HT1080 (cell line): ENCODE measurements around the gene CGNL1. TPM values are rescaled to one million over a fixed set of nuclear protein-coding genes. Genes with fewer than 3 reads are reported as not detected.

Experiments used
- DNase-seq: peaks from one replicate; pipeline ENCODE4 v3.0.0-alpha.2; 2015; ENCODE audit warnings: low read depth
- polyA plus RNA-seq, 2 experiments: library from polyadenylated mRNA; depleted of rRNA; stranded (reverse); fragments of >200 nt; gene quantifications; 2 replicates each; pipeline ENCODE4 v1.2.3, GENCODE V29; 2015
- total RNA-seq: library from RNA; depleted of rRNA; stranded (reverse); fragments of >200 nt; shearing (Covaris generic); gene quantifications from 2 replicates; pipeline ENCODE4 v1.2.3, GENCODE V29; 2014; rRNA removed

Gene CGNL1
- 1.5 and 2.3 TPM in 2 replicates for total RNA-seq
- polyA plus RNA-seq (2015; cell fraction: cytosol; rRNA removed), result 1.9 TPM in 2 replicates
- polyA plus RNA-seq (2015; cell fraction: nucleus; rRNA removed), result 4.4 and 4.8 TPM in 2 replicates

- no peak for DNase-seq
These were observed at the start of gene CGNL1 for GRCh38 chr15:57375827-57376695. Gene CGNL1 (plus strand): TSS chr15:57376505. CDS start chr15:57438000, 61,495 bp downstream.

GRCh38 chr15:57327985-57328471, 48.3 kb upstream of the CGNL1 start:
- peak; percentile 92 for DNase-seq

- DNase-seq, result no peak
These were observed 47.8 kb upstream of the CGNL1 start for GRCh38 chr15:57328479-57328878.

GRCh38 chr15:57328897-57329296, 47.4 kb upstream of the CGNL1 start:
- no peak for DNase-seq

GRCh38 chr15:57329582-57330367, 46.5 kb upstream of the CGNL1 start:
- DNase-seq, result peak; percentile 61

- DNase-seq, result peak; percentile 50
These were observed 45.5 kb upstream of the CGNL1 start for GRCh38 chr15:57330619-57331340.

GRCh38 chr15:57332326-57332725, 44.0 kb upstream of the CGNL1 start:
- no peak for DNase-seq

GRCh38 chr15:57333487-57333886, 42.8 kb upstream of the CGNL1 start:
- peak; percentile 74 for DNase-seq

GRCh38 chr15:57334257-57334656, 42.0 kb upstream of the CGNL1 start:
- peak; percentile 90 for DNase-seq

GRCh38 chr15:57335293-57335715, 41.0 kb upstream of the CGNL1 start:
- DNase-seq, result no peak

GRCh38 chr15:57335719-57336118, 40.6 kb upstream of the CGNL1 start:
- no peak for DNase-seq

- DNase-seq, result peak; percentile 64
These were observed 38.4 kb upstream of the CGNL1 start for GRCh38 chr15:57337868-57338411.

- DNase-seq, result no peak
These were observed 37.0 kb upstream of the CGNL1 start for GRCh38 chr15:57339321-57339720.

- peak; percentile 56 for DNase-seq
These were observed 35.5 kb upstream of the CGNL1 start for GRCh38 chr15:57340682-57341259.

GRCh38 chr15:57343048-57343447, 33.3 kb upstream of the CGNL1 start:
- no peak for DNase-seq

- DNase-seq, result no peak
These were observed 32.8 kb upstream of the CGNL1 start for GRCh38 chr15:57343498-57343897.

GRCh38 chr15:57344282-57344681, 32.0 kb upstream of the CGNL1 start:
- no peak for DNase-seq

GRCh38 chr15:57345584-57345983, 30.7 kb upstream of the CGNL1 start:
- no peak for DNase-seq

- DNase-seq, result no peak
These were observed 28.2 kb upstream of the CGNL1 start for GRCh38 chr15:57348081-57348480.

GRCh38 chr15:57352535-57353316, 23.6 kb upstream of the CGNL1 start:
- no peak for DNase-seq
